DMS53 treated with DMSO at 0.1 percent for 48 hours (cell line): Measurements from ENCODE around the gene TTC1.
"Not testable (repeated sequence)": the region's sequence is repeated elsewhere in the genome, so short reads cannot be mapped to it uniquely, and the experiment has no call there.

ENCODE experiments used
- DNase-seq: peaks from one replicate; lab custom pipeline; 2025; ENCODE audit not compliant: unreplicated experiment; lab: John Stamatoyannopoulos, UW

Gene TTC1

GRCh38 chr5:160008877-160009590 lies at the start of gene TTC1:
Gene TTC1, plus strand, starts transcription at chr5:160009139. Its CDS starts 1,390 bp downstream, at chr5:160010529.
- DNase-seq, result peak; percentile 98

- DNase-seq, result no peak
These were observed 47.5 kb upstream of the TTC1 start for GRCh38 chr5:159961176-159962160.

DNA sequence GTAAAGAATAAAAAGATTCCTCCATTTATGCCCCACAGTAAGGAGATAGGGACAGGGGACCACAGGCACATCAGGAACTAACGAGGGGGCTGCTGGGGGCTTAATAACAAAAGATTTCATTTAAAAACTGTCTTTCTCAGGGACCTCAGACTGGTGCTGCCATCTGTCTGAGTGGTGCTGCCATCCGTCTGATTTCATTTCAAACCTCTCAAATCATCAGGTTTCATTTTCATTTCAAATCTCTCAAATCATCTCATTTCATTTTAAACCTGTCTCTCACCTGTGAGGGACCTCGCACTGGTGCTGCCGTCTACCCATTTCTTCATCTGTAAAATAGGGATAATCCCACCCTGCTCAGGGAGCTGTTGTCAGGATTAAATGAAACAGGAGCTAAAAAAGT lies 46.7 kb upstream of the TTC1 start:
- no peak for DNase-seq

DNA sequence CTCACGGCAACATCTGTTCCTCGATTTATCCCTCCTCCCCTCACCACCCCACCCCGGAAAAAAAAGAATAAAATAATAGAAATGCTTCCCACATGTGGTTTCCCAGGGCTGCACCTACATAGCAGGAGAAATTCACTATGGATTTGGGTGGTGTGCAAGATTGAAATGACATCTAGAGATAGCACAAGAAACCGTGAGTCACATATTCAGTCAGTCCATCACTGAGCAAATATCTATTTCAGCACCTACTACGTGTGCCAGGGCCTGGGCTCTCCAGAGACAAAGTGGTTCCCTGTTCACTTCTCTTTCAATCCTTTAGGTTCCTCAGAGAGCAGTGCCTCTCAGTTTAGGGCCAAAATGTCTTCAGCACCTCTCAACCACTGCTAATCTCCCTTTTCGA lies 45.0 kb upstream of the TTC1 start:
- no peak for DNase-seq

GRCh38 chr5:159965031-159965837 lies 43.7 kb upstream of the TTC1 start:
- no peak for DNase-seq

GRCh38 chr5:159965838-159966128 lies 43.2 kb upstream of the TTC1 start:
- not testable (repeated sequence) for DNase-seq

- no peak for DNase-seq
These were observed 39.0 kb upstream of the TTC1 start for GRCh38 chr5:159969966-159970365.

DNA sequence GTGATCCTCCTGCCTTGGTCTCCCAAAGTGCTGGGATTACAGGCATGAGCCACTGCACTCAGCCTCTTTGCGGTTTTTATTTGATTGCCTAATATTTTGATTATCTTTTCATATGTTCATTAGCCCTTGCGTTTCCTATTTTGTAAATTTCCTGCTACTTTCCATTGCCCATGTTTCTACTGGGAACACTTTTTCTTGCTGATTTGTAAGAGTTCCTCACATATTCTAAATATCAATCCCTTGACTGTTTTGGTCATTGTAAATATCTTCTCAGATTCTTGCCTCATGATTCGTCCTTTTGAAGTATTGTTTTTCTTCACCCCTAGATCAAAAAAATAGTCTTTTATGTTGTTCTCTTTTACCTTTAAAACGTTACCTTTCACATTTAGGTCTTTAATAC lies 37.9 kb upstream of the TTC1 start:
- DNase-seq, result no peak

DNA sequence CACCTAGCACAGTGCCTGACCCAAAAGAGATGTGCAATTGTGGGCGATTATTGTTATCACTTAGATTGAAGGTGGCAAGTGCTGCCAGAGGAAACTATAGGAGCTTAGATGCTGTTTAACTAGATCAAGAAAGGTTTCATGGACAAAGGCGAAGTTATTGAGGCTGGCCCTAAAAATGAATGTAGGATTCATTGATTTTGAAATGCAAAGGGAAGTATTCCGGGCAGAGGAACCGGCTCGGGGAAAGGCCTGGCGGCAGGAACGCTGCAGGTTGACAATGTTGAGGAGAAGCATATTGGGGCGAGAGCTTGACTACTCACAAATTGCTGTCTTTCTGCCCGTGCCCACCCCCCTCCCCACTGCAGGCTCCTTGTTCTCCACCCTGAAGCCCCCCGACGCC lies 37.4 kb upstream of the TTC1 start:
- no peak for DNase-seq

DNA sequence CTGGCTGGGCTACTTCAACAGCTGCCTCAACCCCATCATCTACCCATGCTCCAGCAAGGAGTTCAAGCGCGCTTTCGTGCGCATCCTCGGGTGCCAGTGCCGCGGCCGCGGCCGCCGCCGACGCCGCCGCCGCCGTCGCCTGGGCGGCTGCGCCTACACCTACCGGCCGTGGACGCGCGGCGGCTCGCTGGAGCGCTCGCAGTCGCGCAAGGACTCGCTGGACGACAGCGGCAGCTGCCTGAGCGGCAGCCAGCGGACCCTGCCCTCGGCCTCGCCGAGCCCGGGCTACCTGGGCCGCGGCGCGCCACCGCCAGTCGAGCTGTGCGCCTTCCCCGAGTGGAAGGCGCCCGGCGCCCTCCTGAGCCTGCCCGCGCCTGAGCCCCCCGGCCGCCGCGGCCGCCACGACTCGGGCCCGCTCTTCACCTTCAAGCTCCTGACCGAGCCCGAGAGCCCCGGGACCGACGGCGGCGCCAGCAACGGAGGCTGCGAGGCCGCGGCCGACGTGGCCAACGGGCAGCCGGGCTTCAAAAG lies 36.9 kb upstream of the TTC1 start:
- peak; percentile 26 for DNase-seq

DNA sequence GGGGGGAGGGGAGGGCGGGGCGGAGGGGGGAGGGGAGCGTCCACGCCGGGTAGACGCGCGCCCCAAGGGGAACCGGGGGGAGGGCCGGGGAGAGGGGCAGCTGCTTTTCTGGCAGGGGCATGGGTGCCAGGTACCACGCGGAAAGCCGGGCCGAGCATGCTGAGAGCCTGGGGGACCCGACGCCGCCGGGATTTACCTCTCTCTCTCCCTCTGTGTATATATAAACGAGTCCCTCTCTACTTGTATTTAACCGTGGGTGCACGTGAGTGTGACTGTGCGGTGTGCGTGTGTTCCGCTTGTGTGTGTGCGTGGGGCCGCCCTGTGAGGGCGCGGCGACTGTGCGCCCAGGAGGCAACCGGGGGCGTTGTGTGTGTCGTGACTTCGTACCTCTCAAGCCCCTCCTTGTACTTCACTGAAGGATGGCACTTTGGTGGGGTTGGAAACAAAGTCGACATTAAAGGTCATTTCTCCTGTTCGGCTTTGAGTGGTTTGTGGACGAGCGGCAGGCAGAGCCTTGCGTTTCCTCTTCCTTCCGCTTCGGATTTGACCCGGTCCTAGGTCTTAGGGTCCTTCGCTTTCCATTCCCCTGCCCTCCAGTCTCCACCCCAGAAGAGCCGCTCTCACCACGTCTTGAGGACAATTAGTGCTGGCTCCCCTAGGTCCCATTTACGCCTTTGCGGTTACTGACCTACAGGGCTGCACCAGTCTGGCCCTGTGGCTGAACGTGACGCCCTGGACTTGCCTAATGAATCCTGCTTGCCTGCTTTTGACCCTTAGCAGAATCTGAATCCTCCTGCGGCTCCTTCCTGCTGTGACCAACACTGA lies 36.2 kb upstream of the TTC1 start:
- no peak for DNase-seq

GRCh38 chr5:159975462-159976019 lies 33.4 kb upstream of the TTC1 start:
- DNase-seq, result peak; percentile 13

GRCh38 chr5:159976921-159977320 lies 32.0 kb upstream of the TTC1 start:
- no peak for DNase-seq

DNA sequence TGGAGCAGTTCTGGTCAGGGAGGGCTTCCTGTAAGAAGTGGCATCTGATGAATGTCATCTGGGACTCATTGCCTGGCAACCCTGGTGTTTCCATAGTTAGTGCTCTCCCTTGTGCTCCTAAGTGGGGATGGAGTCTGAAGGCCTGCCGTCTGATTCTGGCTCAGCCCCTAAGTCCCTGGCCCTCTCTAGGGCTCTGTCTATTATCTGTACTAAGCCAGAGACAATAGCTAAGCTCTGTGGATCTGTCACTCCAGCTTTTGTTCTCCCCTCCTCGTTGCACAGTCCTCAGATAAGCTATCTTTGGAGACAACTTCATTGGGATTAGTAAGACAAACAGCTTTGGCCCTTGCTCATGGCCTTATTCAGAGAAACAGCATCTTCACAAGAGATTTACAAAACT lies 30.6 kb upstream of the TTC1 start:
- no peak for DNase-seq

GRCh38 chr5:159982421-159983173 lies 26.3 kb upstream of the TTC1 start:
- no peak for DNase-seq

DNA sequence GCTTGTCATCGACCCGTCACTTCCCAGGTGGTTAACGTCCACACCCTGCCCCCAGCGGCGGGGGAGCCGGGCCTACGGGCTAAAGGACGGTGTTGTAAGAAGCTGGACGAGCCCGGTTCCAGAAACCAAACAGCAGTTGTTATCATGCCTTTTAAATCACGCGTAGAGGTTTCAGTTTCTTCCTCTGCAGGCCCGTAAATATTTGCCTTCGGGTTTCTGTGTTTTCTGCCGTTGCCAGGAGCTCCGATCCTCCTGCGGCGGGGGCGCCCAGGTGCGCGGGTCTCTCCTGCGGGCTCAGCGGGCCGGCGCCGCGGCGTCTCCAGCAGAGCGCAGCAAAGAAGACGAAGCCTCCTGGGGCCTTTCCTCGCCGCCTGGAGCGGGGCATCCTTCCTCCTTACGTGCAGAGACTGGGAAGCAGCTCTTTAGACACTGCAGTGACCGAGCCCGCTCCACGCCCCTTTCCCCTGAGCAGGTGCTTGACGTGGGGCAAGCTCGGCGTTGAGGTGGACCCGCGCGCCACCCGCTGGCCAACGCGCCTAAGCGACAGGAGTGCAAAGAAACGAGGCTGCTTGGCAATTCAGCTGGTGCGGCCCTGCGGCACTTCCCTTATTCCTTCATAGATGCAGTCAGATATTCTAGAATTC lies 21.8 kb upstream of the TTC1 start:
- peak; percentile 91 for DNase-seq

DNA sequence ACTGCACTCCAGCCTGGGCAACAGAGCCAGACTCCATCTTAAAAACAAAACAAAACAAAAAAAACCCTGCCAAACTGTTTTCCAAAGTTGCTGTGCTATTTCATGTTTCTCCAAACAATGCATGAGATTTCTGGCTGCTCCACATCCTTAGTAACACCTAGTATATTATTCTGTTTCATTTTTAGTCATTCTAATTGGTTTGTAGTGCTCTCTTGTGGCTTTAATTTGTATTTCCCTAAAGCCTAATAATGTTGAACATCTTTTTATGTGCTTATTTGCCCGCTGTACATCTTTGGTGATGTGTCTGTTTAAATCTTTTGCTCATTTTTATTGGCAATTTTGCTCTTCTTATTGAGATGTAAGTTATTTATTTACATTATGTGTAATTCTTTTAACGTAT lies 18.4 kb upstream of the TTC1 start:
- DNase-seq, result no peak

DNA sequence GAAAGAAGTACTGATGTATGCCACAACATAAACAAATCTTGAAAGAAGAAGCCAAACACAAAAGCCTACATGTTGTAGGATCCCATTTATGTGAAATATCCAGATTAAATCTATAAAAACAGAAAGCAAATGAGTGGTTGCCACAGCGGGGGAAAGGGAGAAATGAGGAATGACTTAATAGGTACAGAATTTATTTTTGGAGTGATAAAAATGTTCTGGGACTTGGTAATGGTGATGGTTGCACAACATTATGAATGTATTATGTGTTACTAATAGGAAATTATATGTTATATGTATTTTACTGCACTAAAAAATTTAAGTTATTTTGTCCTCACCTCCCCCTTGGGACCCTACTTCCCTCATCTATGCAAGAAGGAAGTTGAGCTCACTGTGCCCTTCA lies 16.4 kb upstream of the TTC1 start:
- DNase-seq, result no peak

- DNase-seq, result no peak
These were observed 15.7 kb upstream of the TTC1 start for GRCh38 chr5:159993194-159993593.
